ENCODE data around the gene PREX1.

The PREX1 gene

GRCh38 chr20:48864254-48864653 is 36.5 kb upstream of the PREX1 start:
- H2AK5ac ChIP-seq (ENCODE audit: low read length, severe bottlenecking), result no peak overlapping the region
- H2AFZ ChIP-seq (ENCODE audit: low read depth, low read length), result no peak overlapping the region
- no peak overlapping the region for H2BK5ac ChIP-seq (ENCODE audit: low read depth, low read length, poor library complexity, severe bottlenecking)
- no peak overlapping the region for H4K8ac ChIP-seq (ENCODE audit: low read length)
- no peak overlapping the region for H2BK120ac ChIP-seq (ENCODE audit: low read depth, low read length)
- H3K36me3 ChIP-seq (ENCODE audit: control insufficient read depth in 1 of 2, insufficient read depth in 2 of 2, low read depth in 1 of 2, low read length in 2 of 2), result no peaks in the 10 kb centered on the region
- no peak overlapping the region for H3K9ac ChIP-seq (ENCODE audit: low read length)
- H3K27me3 ChIP-seq (ENCODE audit: control insufficient read depth in 1 of 2, insufficient read depth in 1 of 2, low read length in 2 of 2), result peaks cover 10 to 56% of the 10 kb centered on the region in 2 experiments
- H3K9me3 ChIP-seq (ENCODE audit: control insufficient read depth, low read length), result no peaks in the 10 kb centered on the region
- H3K4ac ChIP-seq (ENCODE audit: low read depth in 1 of 2, low read length in 2 of 2), result no peak overlapping the region
- no peak overlapping the region for H3K27ac ChIP-seq (ENCODE audit: low read length, poor library complexity, severe bottlenecking)
- no peak overlapping the region for H2BK12ac ChIP-seq (ENCODE audit: low read length in 2 of 2)
- H4K91ac ChIP-seq (ENCODE audit: low read length), result no peak overlapping the region
- no peak overlapping the region for H3K4me2 ChIP-seq (ENCODE audit: low read length, poor library complexity, severe bottlenecking)
- no peak overlapping the region for H2BK15ac ChIP-seq (ENCODE audit: low read depth, poor library complexity, severe bottlenecking)
- H3K79me1 ChIP-seq (replicated peaks; ENCODE audit: low read length, poor library complexity, severe bottlenecking), result no peaks in the 10 kb centered on the region
- H3K23ac ChIP-seq (ENCODE audit: low read length in 2 of 2), result no peak overlapping the region
- DNase-seq, result no peak
- H3K4me1 ChIP-seq (ENCODE audit: control insufficient read depth, insufficient read depth, low read depth, low read length), result peaks cover 2% of the 10 kb centered on the region
- no peak overlapping the region for H3K14ac ChIP-seq (ENCODE audit: low read length in 2 of 2)
- 81% methylated on average over 4 of the region's 5 CpGs for WGBS
- no peak overlapping the region for H3K4me3 ChIP-seq (ENCODE audit: insufficient read depth in 1 of 2, low read depth in 1 of 2, low read length in 2 of 2)
- H3K18ac ChIP-seq (ENCODE audit: low read depth in 1 of 2, low read length in 2 of 2), result no peak overlapping the region

DNA sequence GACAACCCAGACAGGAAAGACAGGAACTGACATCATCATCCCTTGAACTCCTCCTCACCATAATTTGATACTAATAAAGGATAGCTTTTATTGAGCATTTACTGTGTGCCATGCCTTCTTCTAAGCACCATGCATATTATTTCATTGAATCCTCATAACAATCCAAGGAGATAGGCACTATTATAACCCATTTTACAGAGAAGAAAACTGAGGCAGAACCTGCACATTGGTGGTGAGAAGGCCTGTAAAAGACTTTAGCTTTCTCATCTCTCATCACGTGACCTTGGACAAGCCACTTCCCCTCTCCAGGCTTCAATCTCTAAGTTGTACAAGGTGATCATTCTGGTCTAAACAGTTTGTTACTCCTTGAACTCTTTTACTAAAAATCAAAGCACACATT is 34.5 kb upstream of the PREX1 start:
- Histone ChIP-seq H3K4me1 (ENCODE audit: control insufficient read depth, insufficient read depth, low read depth, low read length) (peaks cover 4% of the 10 kb centered on the region), H3K9me3 (ENCODE audit: control insufficient read depth, low read length) (no peaks in the 10 kb centered on the region), H3K18ac (ENCODE audit: low read depth in 1 of 2, low read length in 2 of 2) (no peak overlapping the region), H3K27me3 (ENCODE audit: control insufficient read depth in 1 of 2, insufficient read depth in 1 of 2, low read length in 2 of 2) (peaks cover 10 to 60% of the 10 kb centered on the region in 2 experiments), H3K23ac (ENCODE audit: low read length in 2 of 2) (no peak overlapping the region), H3K14ac (ENCODE audit: low read length in 2 of 2) (no peak overlapping the region), H2AK5ac (ENCODE audit: low read length, severe bottlenecking) (no peak overlapping the region), H3K4me3 (ENCODE audit: insufficient read depth in 1 of 2, low read depth in 1 of 2, low read length in 2 of 2) (no peak overlapping the region), H3K9ac (ENCODE audit: low read length) (no peak overlapping the region), H2AFZ (ENCODE audit: low read depth, low read length) (no peak overlapping the region), H3K79me1 (replicated peaks; ENCODE audit: low read length, poor library complexity, severe bottlenecking) (no peaks in the 10 kb centered on the region), H2BK15ac (ENCODE audit: low read depth, poor library complexity, severe bottlenecking) (no peak overlapping the region), H3K36me3 (ENCODE audit: control insufficient read depth in 1 of 2, insufficient read depth in 2 of 2, low read depth in 1 of 2, low read length in 2 of 2) (no peaks in the 10 kb centered on the region), H2BK5ac (ENCODE audit: low read depth, low read length, poor library complexity, severe bottlenecking) (no peak overlapping the region), H4K91ac (ENCODE audit: low read length) (no peak overlapping the region), H3K4ac (ENCODE audit: low read depth in 1 of 2, low read length in 2 of 2) (no peak overlapping the region), H4K8ac (ENCODE audit: low read length) (no peak overlapping the region), H3K27ac (ENCODE audit: low read length, poor library complexity, severe bottlenecking) (no peak overlapping the region), H2BK120ac (ENCODE audit: low read depth, low read length) (no peak overlapping the region), H3K4me2 (ENCODE audit: low read length, poor library complexity, severe bottlenecking) (no peak overlapping the region), H2BK12ac (ENCODE audit: low read length in 2 of 2) (no peak overlapping the region)
- 100% methylated on average over 1 of the region's 1 CpG for WGBS
- no peak for DNase-seq

- no peak overlapping the region for H2AFZ ChIP-seq (ENCODE audit: low read depth, low read length)
- H3K9ac ChIP-seq (ENCODE audit: low read length), result no peak overlapping the region
- no peak overlapping the region for H2BK120ac ChIP-seq (ENCODE audit: low read depth, low read length)
- no peaks in the 10 kb centered on the region for H3K9me3 ChIP-seq (ENCODE audit: control insufficient read depth, low read length)
- no peaks in the 10 kb centered on the region for H3K79me1 ChIP-seq (replicated peaks; ENCODE audit: low read length, poor library complexity, severe bottlenecking)
- H2AK5ac ChIP-seq (ENCODE audit: low read length, severe bottlenecking), result no peak overlapping the region
- DNase-seq, result no peak
- peaks cover 8 to 52% of the 10 kb centered on the region in 2 experiments for H3K27me3 ChIP-seq (ENCODE audit: control insufficient read depth in 1 of 2, insufficient read depth in 1 of 2, low read length in 2 of 2)
- H4K91ac ChIP-seq (ENCODE audit: low read length), result no peak overlapping the region
- H3K14ac ChIP-seq (ENCODE audit: low read length in 2 of 2), result no peak overlapping the region
- 92% methylated on average over 2 of the region's 2 CpGs for WGBS
- H3K4me1 ChIP-seq (ENCODE audit: control insufficient read depth, insufficient read depth, low read depth, low read length), result peaks cover 4% of the 10 kb centered on the region
- H3K36me3 ChIP-seq (ENCODE audit: control insufficient read depth in 1 of 2, insufficient read depth in 2 of 2, low read depth in 1 of 2, low read length in 2 of 2), result no peaks in the 10 kb centered on the region
- H3K23ac ChIP-seq (ENCODE audit: low read length in 2 of 2), result no peak overlapping the region
- no peak overlapping the region for H4K8ac ChIP-seq (ENCODE audit: low read length)
- no peak overlapping the region for H3K27ac ChIP-seq (ENCODE audit: low read length, poor library complexity, severe bottlenecking)
- H2BK5ac ChIP-seq (ENCODE audit: low read depth, low read length, poor library complexity, severe bottlenecking), result no peak overlapping the region
- no peak overlapping the region for H2BK15ac ChIP-seq (ENCODE audit: low read depth, poor library complexity, severe bottlenecking)
- no peak overlapping the region for H3K4ac ChIP-seq (ENCODE audit: low read depth in 1 of 2, low read length in 2 of 2)
- no peak overlapping the region for H3K4me3 ChIP-seq (ENCODE audit: insufficient read depth in 1 of 2, low read depth in 1 of 2, low read length in 2 of 2)
- no peak overlapping the region for H2BK12ac ChIP-seq (ENCODE audit: low read length in 2 of 2)
- no peak overlapping the region for H3K18ac ChIP-seq (ENCODE audit: low read depth in 1 of 2, low read length in 2 of 2)
- H3K4me2 ChIP-seq (ENCODE audit: low read length, poor library complexity, severe bottlenecking), result no peak overlapping the region
Measured at GRCh38 chr20:48861444-48861843, 33.6 kb upstream of the PREX1 start.

DNA sequence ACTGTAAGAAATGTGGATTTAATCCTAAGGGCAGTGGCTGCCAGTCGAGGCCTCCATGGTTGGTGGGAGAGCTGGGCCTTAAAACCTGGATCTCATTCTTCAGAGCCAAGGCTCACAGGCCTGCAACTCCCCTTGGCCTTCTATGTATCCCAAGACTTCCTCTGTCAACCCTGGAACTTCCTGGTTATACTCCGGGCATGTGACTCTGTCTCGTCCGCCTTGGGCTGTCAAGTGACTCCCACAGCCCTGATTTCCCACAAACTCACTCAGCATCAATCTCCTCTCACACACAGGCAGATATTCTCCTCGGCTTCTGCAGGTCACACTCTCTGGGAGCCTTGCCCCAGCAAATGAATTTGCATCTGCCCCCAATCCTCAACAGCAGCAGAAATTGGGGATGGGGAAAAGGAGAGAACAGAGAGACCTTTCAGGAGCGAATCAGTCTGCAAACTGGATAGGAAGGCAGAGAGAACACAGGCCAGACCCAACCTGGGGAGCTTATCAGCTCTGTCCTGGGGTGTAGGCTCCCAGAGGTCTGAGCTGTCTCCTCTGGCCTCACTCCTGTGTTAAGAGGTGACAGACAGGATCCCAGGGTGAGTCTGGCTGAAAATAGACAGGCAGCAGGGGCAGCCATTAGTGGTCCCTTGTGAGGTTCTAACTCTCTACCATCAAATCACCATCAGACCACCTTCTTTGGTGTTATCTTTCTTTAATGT is 30.4 kb upstream of the PREX1 start:
- no peak overlapping the region for H3K4ac ChIP-seq (ENCODE audit: low read depth in 1 of 2, low read length in 2 of 2)
- peak overlapping the region; percentile 36 for H2AFZ ChIP-seq (ENCODE audit: low read depth, low read length)
- no peaks in the 10 kb centered on the region for H3K36me3 ChIP-seq (ENCODE audit: control insufficient read depth in 1 of 2, insufficient read depth in 2 of 2, low read depth in 1 of 2, low read length in 2 of 2)
- no peak overlapping the region for H3K23ac ChIP-seq (ENCODE audit: low read length in 2 of 2)
- H3K79me1 ChIP-seq (replicated peaks; ENCODE audit: low read length, poor library complexity, severe bottlenecking), result no peaks in the 10 kb centered on the region
- no peaks in the 10 kb centered on the region for H3K9me3 ChIP-seq (ENCODE audit: control insufficient read depth, low read length)
- H3K14ac ChIP-seq (ENCODE audit: low read length in 2 of 2), result no peak overlapping the region
- peak overlapping the region; percentile 57 for H4K91ac ChIP-seq (ENCODE audit: low read length)
- no peak overlapping the region for H3K4me3 ChIP-seq (ENCODE audit: insufficient read depth in 1 of 2, low read depth in 1 of 2, low read length in 2 of 2)
- no peak overlapping the region for H2BK12ac ChIP-seq (ENCODE audit: low read length in 2 of 2)
- no peak overlapping the region for H2AK5ac ChIP-seq (ENCODE audit: low read length, severe bottlenecking)
- no peak overlapping the region for H2BK5ac ChIP-seq (ENCODE audit: low read depth, low read length, poor library complexity, severe bottlenecking)
- peaks cover 0 to 33% of the 10 kb centered on the region in 2 experiments for H3K27me3 ChIP-seq (ENCODE audit: control insufficient read depth in 1 of 2, insufficient read depth in 1 of 2, low read length in 2 of 2)
- no peak overlapping the region for H3K27ac ChIP-seq (ENCODE audit: low read length, poor library complexity, severe bottlenecking)
- H2BK120ac ChIP-seq (ENCODE audit: low read depth, low read length), result no peak overlapping the region
- 70% methylated on average over 5 of the region's 6 CpGs for WGBS
- peak overlapping the region; percentile 36 for H4K8ac ChIP-seq (ENCODE audit: low read length)
- no peak overlapping the region for H2BK15ac ChIP-seq (ENCODE audit: low read depth, poor library complexity, severe bottlenecking)
- H3K9ac ChIP-seq (ENCODE audit: low read length), result no peak overlapping the region
- no peak for DNase-seq
- H3K4me2 ChIP-seq (ENCODE audit: low read length, poor library complexity, severe bottlenecking), result no peak overlapping the region
- H3K18ac ChIP-seq (ENCODE audit: low read depth in 1 of 2, low read length in 2 of 2), result no peak overlapping the region
- peaks cover 10% of the 10 kb centered on the region for H3K4me1 ChIP-seq (ENCODE audit: control insufficient read depth, insufficient read depth, low read depth, low read length)
